Uterus (tissue), 2 donors: ENCODE measurements around the gene CDK6.

Source experiments
- CTCF ChIP-seq, 4 experiments: fragments of 200-600 bp in 2 of 4; fragments of 450-650 bp in 2 of 4; sonication (generic) in 2 of 4; IDR thresholded peaks; one replicate each; pipeline ENCODE4 v1.5.1; 2016 to 2019; ENCODE audit warnings: antibody characterized with exemption in 4 of 4, mild to moderate bottlenecking in 2 of 4, moderate library complexity in 1 of 4
- POLR2A ChIP-seq, 2 donors: fragments of 450-650 bp; IDR thresholded peaks; one replicate each; pipeline ENCODE4 v1.6.1; 2016; ENCODE audit warnings: antibody characterized with exemption in 2 of 2, mild to moderate bottlenecking in 1 of 2, moderate library complexity in 1 of 2

DNA sequence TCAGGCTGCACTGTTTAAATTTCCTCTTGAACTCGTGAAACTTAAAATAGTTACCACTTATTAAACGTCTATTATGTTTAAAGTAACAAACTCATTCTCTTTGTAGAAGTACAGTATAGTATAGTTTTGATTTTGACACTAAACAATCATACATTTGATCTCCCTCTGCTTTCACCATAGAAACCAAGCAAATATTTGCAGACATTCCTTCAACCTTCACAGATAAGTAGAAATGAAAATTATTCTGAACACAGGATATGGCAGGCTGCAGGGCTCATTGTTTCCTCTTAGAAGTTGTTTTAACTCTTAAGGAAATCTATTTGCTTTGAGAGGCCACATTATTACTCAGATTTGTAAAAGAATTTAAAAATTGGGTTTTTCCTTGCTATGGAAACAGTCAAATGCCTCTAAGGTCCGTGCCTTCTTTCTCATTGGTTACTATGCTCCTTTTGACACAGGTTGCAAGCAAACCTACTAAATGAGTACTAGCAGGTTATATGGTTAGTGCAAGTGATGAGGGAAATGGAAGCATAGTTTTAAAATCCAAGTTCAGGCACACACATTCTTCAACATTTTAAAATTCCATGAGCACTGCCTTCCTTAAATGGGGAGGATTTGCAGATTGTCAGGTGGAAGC lies 153.4 kb downstream of the CDK6 start:
- TF ChIP-seq POLR2A (IDR thresholded peaks at IDR 0.05) (no peak), CTCF (IDR thresholded peaks at IDR 0.05) (no peak)
